ENCODE data around the gene SPDYE4.
"Not testable (repeated sequence)": the region's sequence is repeated elsewhere in the genome, so short reads cannot be mapped to it uniquely, and the experiment has no call there.

SPDYE4 gene, protein sequence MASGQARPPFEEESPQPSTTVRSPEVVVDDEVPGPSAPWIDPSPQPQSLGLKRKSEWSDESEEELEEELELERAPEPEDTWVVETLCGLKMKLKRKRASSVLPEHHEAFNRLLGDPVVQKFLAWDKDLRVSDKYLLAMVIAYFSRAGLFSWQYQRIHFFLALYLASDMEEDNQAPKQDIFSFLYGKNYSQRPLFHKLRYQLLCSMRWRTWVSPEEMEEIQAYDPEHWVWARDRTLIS

GRCh38 chr17:8758137-8758596 lies at the start of gene SPDYE4:
TSS of gene SPDYE4 (minus strand) at chr17:8758546. CDS start at chr17:8758382, 164 bp downstream.
- no peak for DNase-seq (ENCODE audit: insufficient read length, low spot score)
- no peak for FAIRE-seq

DNA sequence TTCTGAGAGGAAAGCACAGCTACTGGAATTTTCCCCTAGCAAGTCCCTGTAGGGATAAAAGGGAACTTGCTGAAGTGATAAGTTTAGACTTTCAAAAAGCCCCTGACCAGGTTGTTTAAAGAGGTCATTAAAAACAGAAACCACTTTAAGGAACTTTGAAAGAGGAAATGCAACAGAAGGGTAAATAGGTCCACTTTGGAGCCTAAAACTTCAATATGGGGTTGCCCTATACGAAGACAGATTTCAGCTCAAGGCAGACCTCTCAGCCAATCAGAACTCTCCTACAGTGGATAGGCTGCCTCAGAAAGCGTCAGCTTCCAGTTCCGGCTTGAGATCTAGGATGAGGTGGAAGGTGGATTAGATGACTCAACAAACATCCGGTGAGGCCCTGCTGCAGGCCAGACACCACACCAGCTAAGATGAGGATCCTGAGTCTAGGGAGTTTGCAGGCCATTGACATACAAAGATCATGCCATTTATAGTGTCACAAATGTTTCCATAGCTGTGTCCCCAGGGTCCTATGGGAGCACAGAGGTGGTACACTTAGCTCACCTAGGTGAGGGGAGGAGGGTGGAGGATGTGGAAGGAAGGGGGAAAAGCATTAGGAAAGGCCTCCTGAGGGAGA lies 48.7 kb upstream of the SPDYE4 start:
- FAIRE-seq (no peak), DNase-seq (ENCODE audit: insufficient read length, low spot score) (no peak)

GRCh38 chr17:8806253-8806925 lies 48.0 kb upstream of the SPDYE4 start:
- DNase-seq (ENCODE audit: insufficient read length, low spot score): no peak
- peak; percentile 69 for FAIRE-seq

- FAIRE-seq; DNase-seq (ENCODE audit: insufficient read length, low spot score): not testable (repeated sequence)
These were observed 47.0 kb upstream of the SPDYE4 start for GRCh38 chr17:8805396-8805795.

GRCh38 chr17:8803531-8804420 lies 45.4 kb upstream of the SPDYE4 start:
- DNase-seq (ENCODE audit: insufficient read length, low spot score) (peak; percentile 36), FAIRE-seq (peak; percentile 44)

- DNase-seq (ENCODE audit: insufficient read length, low spot score): no peak
These were observed 42.9 kb upstream of the SPDYE4 start for GRCh38 chr17:8801135-8801840.

DNA sequence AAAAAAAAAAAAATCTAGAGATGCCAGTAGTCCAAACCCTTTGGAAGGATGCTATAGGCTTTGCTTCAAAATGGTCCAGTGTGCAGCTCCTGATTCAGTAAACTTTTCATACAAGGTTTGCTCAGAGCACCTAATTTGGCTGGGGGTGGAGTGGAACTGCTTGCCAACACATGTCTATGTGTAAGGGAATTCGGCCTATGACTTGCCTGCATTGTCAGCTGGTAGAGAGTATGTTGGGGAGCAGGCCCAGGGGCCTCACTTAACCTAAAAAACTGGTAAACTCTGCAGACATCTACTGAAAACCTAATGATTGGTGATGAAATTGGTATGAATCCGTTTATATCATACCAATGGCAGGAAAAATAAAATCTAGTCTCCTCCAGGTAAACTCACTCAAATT lies 42.3 kb upstream of the SPDYE4 start:
- no peak for FAIRE-seq
- DNase-seq (ENCODE audit: insufficient read length, low spot score): no peak

More at GRCh38 chr17:8801135-8801840, 42.9 kb upstream of the SPDYE4 start:
- FAIRE-seq: no peak

DNA sequence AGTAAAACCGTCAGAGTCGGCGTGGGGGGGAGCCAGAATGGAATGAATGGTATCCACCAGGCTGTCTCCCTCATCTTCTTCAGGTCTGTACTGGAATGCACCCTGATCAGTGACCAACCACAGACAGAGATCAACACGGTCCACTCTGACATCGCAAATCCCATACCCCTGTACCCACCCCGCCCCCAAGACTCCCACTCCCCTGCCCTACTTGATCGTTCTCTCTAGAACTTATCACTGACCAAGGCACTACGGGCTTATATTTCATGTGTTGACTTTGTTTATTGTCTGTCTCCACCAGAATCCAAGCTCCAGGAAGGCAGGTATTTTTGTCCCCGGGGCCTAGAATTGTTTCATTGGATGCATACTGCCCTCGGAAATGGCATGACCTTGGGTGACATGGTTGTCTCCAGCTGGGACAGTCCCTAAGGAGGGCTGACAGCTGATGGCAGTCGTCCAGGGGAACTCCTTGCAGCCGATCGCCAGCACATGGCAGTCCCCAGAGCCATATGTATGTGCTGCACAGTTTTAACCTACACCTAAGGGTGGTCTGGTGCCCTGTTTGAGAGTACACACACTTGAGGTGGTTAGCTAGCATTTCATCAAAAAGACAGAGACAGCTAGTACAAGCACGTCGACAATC lies 41.3 kb upstream of the SPDYE4 start:
- no peak for FAIRE-seq
- DNase-seq (ENCODE audit: insufficient read length, low spot score): no peak

DNA sequence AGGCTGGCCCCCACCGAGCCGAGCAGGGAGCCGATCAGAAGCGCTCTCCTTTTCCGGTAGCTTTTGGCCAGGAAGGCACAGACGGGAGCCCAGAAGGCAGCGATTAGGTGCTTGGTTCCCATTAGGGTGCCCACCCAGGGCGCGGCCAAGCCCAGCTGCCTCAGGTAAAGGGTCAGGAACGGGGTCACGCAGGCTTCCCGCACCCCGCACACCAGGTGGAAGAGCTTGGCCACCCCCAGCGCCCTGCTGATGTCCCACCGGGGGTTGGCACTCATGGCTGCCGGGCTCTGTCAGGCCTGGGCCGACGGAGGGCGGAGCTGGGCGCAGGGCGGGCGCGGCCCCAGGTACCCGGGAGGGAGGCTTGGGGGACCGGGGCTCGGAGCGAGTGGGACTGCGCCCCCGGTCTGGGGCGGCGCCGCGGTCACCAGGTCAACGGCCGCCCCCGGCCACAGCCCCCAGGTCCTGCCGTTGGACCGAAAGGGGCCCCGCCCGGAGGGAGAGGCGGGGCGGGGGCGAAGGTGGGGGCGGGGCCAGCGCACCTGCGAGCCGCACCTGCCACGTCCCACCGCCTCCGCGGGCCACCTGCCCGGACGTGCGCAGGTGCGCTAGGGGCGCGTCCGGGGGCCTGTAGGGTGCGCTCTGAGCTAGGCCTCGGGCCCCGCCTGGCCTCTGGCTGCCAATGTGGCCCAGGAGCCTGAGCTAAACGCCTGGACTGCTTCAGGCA lies 40.7 kb upstream of the SPDYE4 start, which contains the start of gene MFSD6L:
MFSD6L (minus strand) TSS at position 520 of the 724 bp plus-strand sequence; CDS start at position 275, 245 bp downstream.
- no peak for FAIRE-seq
- DNase-seq (ENCODE audit: insufficient read length, low spot score): no peak

DNA sequence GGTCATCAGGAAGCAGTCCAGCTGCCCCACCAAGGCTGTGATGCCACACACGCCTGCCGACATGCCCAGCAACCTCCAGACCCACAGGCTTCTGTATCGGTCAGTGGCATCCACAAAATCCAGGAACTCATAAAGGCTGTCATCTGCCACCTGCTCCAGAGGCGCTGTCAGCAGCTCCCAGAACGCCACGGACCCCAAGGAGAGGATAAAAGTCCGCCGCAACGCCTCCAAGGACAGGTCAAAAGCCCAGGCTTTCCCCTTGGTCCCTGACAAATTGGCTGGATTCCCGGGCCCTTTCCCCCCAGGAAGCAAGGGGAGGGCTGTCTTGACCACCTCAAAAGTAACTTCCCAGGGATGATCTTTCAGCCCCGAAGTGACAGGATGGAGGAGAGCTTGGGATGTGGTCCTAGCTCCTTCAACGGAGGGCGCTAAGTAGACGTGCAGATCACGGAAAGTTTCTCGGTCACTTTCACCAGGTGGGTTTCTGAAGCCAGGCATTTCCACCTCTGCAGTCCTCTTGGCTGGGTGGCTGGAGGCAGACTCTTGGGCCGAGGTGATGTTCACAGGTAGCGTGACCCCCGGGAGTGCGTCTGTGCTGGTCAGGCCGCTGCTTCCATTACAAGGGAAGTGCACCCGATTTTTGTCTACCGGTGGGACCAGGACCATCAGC lies 40.0 kb upstream of the SPDYE4 start:
- FAIRE-seq: no peak
- DNase-seq (ENCODE audit: insufficient read length, low spot score): no peak

- no peak for DNase-seq (ENCODE audit: insufficient read length, low spot score)
- no peak for FAIRE-seq
These were observed 39.4 kb upstream of the SPDYE4 start for GRCh38 chr17:8797621-8798175.

DNA sequence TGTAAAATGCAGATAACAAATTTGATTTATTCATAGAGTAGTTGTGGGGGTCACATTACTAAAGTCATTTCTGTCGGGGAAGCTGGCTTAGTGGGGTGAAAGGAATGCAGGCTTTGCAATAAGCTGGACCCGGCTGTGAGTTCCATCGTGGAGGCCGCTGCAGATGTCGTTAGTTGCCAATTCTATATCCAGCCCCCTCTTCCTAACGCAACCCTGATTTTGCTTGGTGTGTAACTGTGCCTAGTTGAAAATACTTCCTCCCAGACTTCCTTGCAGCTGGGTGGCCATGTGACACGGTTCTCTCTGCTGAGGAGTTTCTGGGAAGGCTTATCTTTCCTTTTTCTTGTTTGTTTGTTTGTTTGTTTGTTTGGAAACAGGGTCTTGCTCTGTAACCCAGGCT lies 36.3 kb upstream of the SPDYE4 start:
- no peak for FAIRE-seq

DNA sequence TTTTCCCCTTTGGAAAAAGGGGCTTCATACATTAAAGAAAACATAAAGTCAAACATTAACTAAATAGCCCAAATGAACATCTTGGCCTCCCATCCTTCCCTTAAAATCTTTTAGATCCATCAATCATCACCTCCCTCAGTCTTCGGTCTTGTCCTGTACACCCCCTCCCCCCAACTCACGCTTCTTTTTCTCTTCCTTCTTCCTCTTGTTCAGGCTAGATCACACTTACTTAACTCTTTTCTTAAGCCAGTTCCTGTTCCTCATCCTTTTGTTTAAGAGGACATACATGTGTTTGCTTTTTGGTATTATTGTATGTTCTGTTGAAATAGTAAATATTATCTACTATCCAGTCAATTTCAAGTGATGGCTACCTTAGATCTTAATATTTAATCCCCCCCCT lies 35.3 kb upstream of the SPDYE4 start:
- DNase-seq (ENCODE audit: insufficient read length, low spot score) (no peak), FAIRE-seq (no peak)

More for the DNA sequence above, 36.3 kb upstream of the SPDYE4 start:
- DNase-seq (ENCODE audit: insufficient read length, low spot score): no peak

GRCh38 chr17:8792646-8793045 lies 34.3 kb upstream of the SPDYE4 start:
- no peak for DNase-seq (ENCODE audit: insufficient read length, low spot score)
- FAIRE-seq: no peak

- FAIRE-seq (no peak), DNase-seq (ENCODE audit: insufficient read length, low spot score) (no peak)
These were observed 33.5 kb upstream of the SPDYE4 start for GRCh38 chr17:8791910-8792270.

GRCh38 chr17:8791248-8791909 lies 33.0 kb upstream of the SPDYE4 start:
- no peak for FAIRE-seq
- DNase-seq (ENCODE audit: insufficient read length, low spot score): no peak

GRCh38 chr17:8789743-8790142 lies 31.4 kb upstream of the SPDYE4 start:
- no peak for FAIRE-seq
- no peak for DNase-seq (ENCODE audit: insufficient read length, low spot score)

- no peak for DNase-seq (ENCODE audit: insufficient read length, low spot score)
- no peak for FAIRE-seq
These were observed 30.7 kb upstream of the SPDYE4 start for GRCh38 chr17:8788998-8789397.
